GM13976 (cell line): ENCODE measurements around the gene TMEM151A.
A peak's percentile ranks its signal among the peaks of the same experiment; 100 is the strongest.
"Not testable (repeated sequence)": the region's sequence is repeated elsewhere in the genome, so short reads cannot be mapped to it uniquely, and the experiment has no call there.

Experiments
- DNase-seq: peaks from one replicate; pipeline ENCODE4 v3.0.0; 2012; ENCODE audit warnings: low spot score
- CTCF ChIP-seq: IDR thresholded peaks from 2 replicates; pipeline ENCODE4 v1.5.1; 2012; ENCODE audit warnings: borderline replicate concordance, mild to moderate bottlenecking; ENCODE audit not compliant: insufficient read depth; ENCODE audit errors: extremely low read depth, missing control alignments, control extremely low read depth
- in situ Hi-C: fragments of 300-500 bp; cut with MboI; formaldehyde crosslinking; loops from one replicate; pipeline ENCODE4 v1.12.0; 2022; ENCODE audit warnings: low sequenced_read_pairs, mixed read lengths, inconsistent platforms; ENCODE audit not compliant: unreplicated experiment

TMEM151A gene

GRCh38 chr11:66274219-66274618 is 17.5 kb upstream of the TMEM151A start:
- TF ChIP-seq CTCF = no peak

GRCh38 chr11:66275396-66275795 is 16.3 kb upstream of the TMEM151A start:
- no peak for DNase-seq
- TF ChIP-seq CTCF = no peak
- in situ Hi-C loops = no loop called here

More at GRCh38 chr11:66274219-66274618, 17.5 kb upstream of the TMEM151A start:
- no peak for DNase-seq
- in situ Hi-C loops = no loop called here

- DNase-seq = no peak
- no peak for TF ChIP-seq CTCF
- in situ Hi-C loops = no loop called here
These were observed 15.6 kb upstream of the TMEM151A start for GRCh38 chr11:66275984-66276612.

GRCh38 chr11:66276619-66277018 is 15.1 kb upstream of the TMEM151A start:
- DNase-seq, in situ Hi-C loops: not testable (repeated sequence)

- in situ Hi-C loops, DNase-seq: not testable (repeated sequence)
These were observed 14.6 kb upstream of the TMEM151A start for GRCh38 chr11:66277064-66277463.

- DNase-seq = peak; percentile 76
- no peak for TF ChIP-seq CTCF
- in situ Hi-C loops = no loop called here
These were observed 14.0 kb upstream of the TMEM151A start, which contains the start of gene CNIH2 for GRCh38 chr11:66277471-66278362. Gene CNIH2 (plus strand): TSS chr11:66278175. CDS start chr11:66278457, 282 bp downstream.

- no peak for TF ChIP-seq CTCF
- DNase-seq = no peak
- in situ Hi-C loops = no loop called here
These were observed 13.2 kb upstream of the TMEM151A start for GRCh38 chr11:66278363-66279091.
